Muscle layer of colon (tissue), 2 donors: ENCODE results near the gene CCNF.

Source experiments
- H3K27ac ChIP-seq: one replicate; pipeline ENCODE4 v1.7.0; 2013; ENCODE audit warnings: low read depth, mild to moderate bottlenecking, low read length, moderate library complexity
- H3K27me3 ChIP-seq, 2 donors: one replicate each; pipeline ENCODE4 v1.7.0; 2013; ENCODE audit warnings: low read length in 2 of 2, mild to moderate bottlenecking in 2 of 2; ENCODE audit not compliant: insufficient read depth in 2 of 2, control insufficient read depth in 1 of 2
- H3K36me3 ChIP-seq: one replicate; pipeline ENCODE4 v1.7.0; 2013; ENCODE audit warnings: mild to moderate bottlenecking, low read length; ENCODE audit not compliant: insufficient read depth
- H3K4me1 ChIP-seq: one replicate; pipeline ENCODE4 v1.7.0; 2013; ENCODE audit warnings: mild to moderate bottlenecking, low read length; ENCODE audit not compliant: insufficient read depth
- H3K4me3 ChIP-seq, 2 donors: one replicate each; pipeline ENCODE4 v1.7.0; 2013; ENCODE audit warnings: low read length in 2 of 2, low read depth in 1 of 2, mild to moderate bottlenecking in 1 of 2, moderate library complexity in 1 of 2
- H3K9ac ChIP-seq: one replicate; pipeline ENCODE4 v1.7.0; 2013; ENCODE audit warnings: low read length
- H3K9me3 ChIP-seq: one replicate; pipeline ENCODE4 v1.7.0; 2013; ENCODE audit warnings: mild to moderate bottlenecking, low read length
- donor health status: abdominal sarcoma.
- donor health status: Adenocarcinoma of cecum.

Gene CCNF

GRCh38 chr16:2501946-2502895, 73.0 kb downstream of the CCNF start:
- peaks cover 10% of the 10 kb centered on the region for H3K36me3 ChIP-seq
- H3K27me3 ChIP-seq: no peaks in the 10 kb centered on the region
- no peak overlapping the region for H3K27ac ChIP-seq
- no peaks in the 10 kb centered on the region for H3K9me3 ChIP-seq
- peak overlapping the region in 1 of 2 donors; percentile 38 for H3K4me3 ChIP-seq
- peaks cover 17% of the 10 kb centered on the region for H3K4me1 ChIP-seq
- no peak overlapping the region for H3K9ac ChIP-seq

- H3K4me3 ChIP-seq: no peak overlapping the region
- H3K9me3 ChIP-seq: no peaks in the 10 kb centered on the region
- H3K27me3 ChIP-seq: no peaks in the 10 kb centered on the region
- no peaks in the 10 kb centered on the region for H3K36me3 ChIP-seq
- H3K4me1 ChIP-seq: peaks cover 17% of the 10 kb centered on the region
- H3K9ac ChIP-seq: no peak overlapping the region
- H3K27ac ChIP-seq: no peak overlapping the region
These were observed 76.4 kb downstream of the CCNF start for GRCh38 chr16:2505695-2506094.

- Histone ChIP-seq H3K4me3 (no peak overlapping the region), H3K9me3 (no peaks in the 10 kb centered on the region), H3K9ac (no peak overlapping the region), H3K36me3 (no peaks in the 10 kb centered on the region), H3K27me3 (no peaks in the 10 kb centered on the region), H3K4me1 (peaks cover 20% of the 10 kb centered on the region), H3K27ac (no peak overlapping the region)
These were observed 77.9 kb downstream of the CCNF start for GRCh38 chr16:2507052-2507659.

- H3K4me3 ChIP-seq: no peak overlapping the region
- no peaks in the 10 kb centered on the region for H3K36me3 ChIP-seq
- no peak overlapping the region for H3K9ac ChIP-seq
- H3K27me3 ChIP-seq: no peaks in the 10 kb centered on the region
- no peak overlapping the region for H3K27ac ChIP-seq
- H3K9me3 ChIP-seq: no peaks in the 10 kb centered on the region
- peaks cover 18% of the 10 kb centered on the region for H3K4me1 ChIP-seq
These were observed 78.4 kb downstream of the CCNF start for GRCh38 chr16:2507665-2508064.
